HEK293 (cell line): Measurements from ENCODE around the gene FAM81A.

Experiments
- CTCF ChIA-PET: fragments of 350-600 bp; formaldehyde crosslinking; extraction: SDS; loops from one replicate; lab custom pipeline; 2021; ENCODE audit warnings: antibody characterized with exemption; lab: Yijun Ruan, JAX
- POLR2A ChIA-PET: fragments of 300-600 bp; formaldehyde crosslinking; extraction: SDS; loops from one replicate; lab custom pipeline; 2020; ENCODE audit warnings: antibody characterized with exemption, inconsistent platforms; lab: Yijun Ruan, JAX
- H3K27ac ChIP-seq: fragments of 200-500 bp; sonication (Bioruptor generic); 2 replicates; pipeline ENCODE4 v1.5.1; 2014; ENCODE audit warnings: low read depth, low read length, control low read depth, inconsistent platforms; ENCODE audit errors: extremely low read depth
- H3K36me3 ChIP-seq, 2 experiments: fragments of 200-500 bp in 1 of 2; sonication (Bioruptor generic) in 1 of 2; 1 replicate in 1 of 2; 2 replicates in 1 of 2; pipeline ENCODE4 v1.5.1; 2014 to 2017; ENCODE audit warnings: inconsistent platforms in 2 of 2, low read length in 2 of 2; ENCODE audit not compliant: control insufficient read depth in 2 of 2, insufficient read depth in 1 of 2
- H3K4me1 ChIP-seq: fragments of 200-500 bp; sonication (Bioruptor generic); 2 replicates; pipeline ENCODE4 v1.5.1; 2014; ENCODE audit warnings: mild to moderate bottlenecking, low read length, inconsistent platforms; ENCODE audit not compliant: control insufficient read depth, insufficient read depth
- H3K4me3 ChIP-seq: 2 replicates; pipeline ENCODE4 v1.5.1; 2011; ENCODE audit warnings: low read depth, mild to moderate bottlenecking, control low read depth, low read length, moderate library complexity
- H3K9me3 ChIP-seq: fragments of 200-500 bp; sonication (Bioruptor generic); 2 replicates; pipeline ENCODE4 v1.5.1; 2014; ENCODE audit warnings: low read depth, low read length, inconsistent platforms; ENCODE audit not compliant: control insufficient read depth, insufficient read depth
- GLI2 ChIP-seq: fragments of 450-650 bp; formaldehyde crosslinking; IDR thresholded peaks from 2 replicates; pipeline ENCODE4; 2017; ENCODE audit warnings: missing biosample characterization, missing genetic modification characterization, low read depth, borderline replicate concordance
- HOXC10 ChIP-seq: sonication (generic); formaldehyde crosslinking; IDR thresholded peaks from 2 replicates; pipeline ENCODE4 v1.8.1; 2023; ENCODE audit warnings: mild to moderate bottlenecking, missing genetic modification reagents
- KLF10 ChIP-seq: fragments of 450-650 bp; IDR thresholded peaks from 2 replicates; pipeline ENCODE4 v1.5.1; 2018; ENCODE audit warnings: missing biosample characterization, mild to moderate bottlenecking, missing genetic modification characterization
- KLF8 ChIP-seq: fragments of 450-650 bp; formaldehyde crosslinking; IDR thresholded peaks from 2 replicates; pipeline ENCODE4 v1.5.1; 2016; ENCODE audit warnings: missing biosample characterization, missing genetic modification characterization
- KLF9 ChIP-seq: fragments of 450-650 bp; formaldehyde crosslinking; IDR thresholded peaks from 2 replicates; pipeline ENCODE4 v1.5.1; 2016; ENCODE audit warnings: missing biosample characterization, missing genetic modification characterization, low read depth
- MYNN ChIP-seq: fragments of 450-650 bp; formaldehyde crosslinking; IDR thresholded peaks from 2 replicates; pipeline ENCODE4 v1.5.1; 2016; ENCODE audit warnings: missing biosample characterization, missing genetic modification characterization, borderline replicate concordance
- OVOL3 ChIP-seq: fragments of 450-650 bp; formaldehyde crosslinking; IDR thresholded peaks from 2 replicates; pipeline ENCODE4 v1.5.1; 2016; ENCODE audit warnings: missing biosample characterization, missing genetic modification characterization
- REPIN1 ChIP-seq: fragments of 450-650 bp; formaldehyde crosslinking; IDR thresholded peaks from 2 replicates; pipeline ENCODE4 v1.5.1; 2017; ENCODE audit warnings: missing biosample characterization, missing genetic modification characterization, low read depth
- YY1 ChIP-seq: fragments of 450-650 bp; formaldehyde crosslinking; IDR thresholded peaks from 2 replicates; pipeline ENCODE4 v1.5.1; 2018; ENCODE audit warnings: missing biosample characterization, missing genetic modification characterization
- ZBTB7A ChIP-seq: fragments of 450-650 bp; formaldehyde crosslinking; IDR thresholded peaks from 2 replicates; pipeline ENCODE4 v1.5.1; 2016; ENCODE audit warnings: low read depth, missing biosample characterization, missing genetic modification characterization
- ZEB2 ChIP-seq: fragments of 450-650 bp; formaldehyde crosslinking; IDR thresholded peaks from 2 replicates; pipeline ENCODE4 v1.5.1; 2016; ENCODE audit warnings: missing biosample characterization, missing genetic modification characterization
- ZFP3 ChIP-seq: fragments of 450-650 bp; formaldehyde crosslinking; IDR thresholded peaks from 2 replicates; pipeline ENCODE4 v1.5.1; 2016; ENCODE audit warnings: low read depth, missing biosample characterization, missing genetic modification characterization
- ZNF366 ChIP-seq: fragments of 450-650 bp; formaldehyde crosslinking; conservative IDR thresholded peaks from 2 replicates; pipeline ENCODE4 v1.5.1; 2016; ENCODE audit warnings: missing biosample characterization, missing genetic modification characterization
- ZNF391 ChIP-seq: fragments of 450-650 bp; formaldehyde crosslinking; IDR thresholded peaks from 2 replicates; pipeline ENCODE4 v1.5.1; 2016; ENCODE audit warnings: low read depth, missing biosample characterization, missing genetic modification characterization, borderline replicate concordance
- ZNF830 ChIP-seq: fragments of 450-650 bp; IDR thresholded peaks from 2 replicates; pipeline ENCODE4 v1.5.0; 2018; ENCODE audit warnings: missing biosample characterization, missing genetic modification characterization, low read depth, mild to moderate bottlenecking, moderate library complexity
- TF ChIP-seq, protein P1 (sequence below): sonication (generic); formaldehyde crosslinking; IDR thresholded peaks from 2 replicates; pipeline ENCODE4 v1.8.1; 2022; ENCODE audit warnings: mild to moderate bottlenecking, moderate library complexity, missing genetic modification reagents
- TF ChIP-seq, protein P2 (sequence below): fragments of 450-650 bp; formaldehyde crosslinking; IDR thresholded peaks from 2 replicates; pipeline ENCODE4 v1.5.1; 2016; ENCODE audit warnings: missing biosample characterization, missing genetic modification characterization
- TF ChIP-seq, protein P3 (sequence below): fragments of 450-650 bp; formaldehyde crosslinking; conservative IDR thresholded peaks from 2 replicates; pipeline ENCODE4 v1.5.1; 2016; ENCODE audit warnings: low read depth, missing biosample characterization, missing genetic modification characterization
- TF ChIP-seq, protein P4 (sequence below): fragments of 450-650 bp; formaldehyde crosslinking; IDR thresholded peaks from 2 replicates; pipeline ENCODE4 v1.5.1; 2016; ENCODE audit warnings: missing biosample characterization, missing genetic modification characterization
- TF ChIP-seq, protein P5 (sequence below): fragments of 450-650 bp; formaldehyde crosslinking; IDR thresholded peaks from 2 replicates; pipeline ENCODE4 v1.5.1; 2017; ENCODE audit warnings: missing biosample characterization, missing genetic modification characterization

The FAM81A gene

DNA sequence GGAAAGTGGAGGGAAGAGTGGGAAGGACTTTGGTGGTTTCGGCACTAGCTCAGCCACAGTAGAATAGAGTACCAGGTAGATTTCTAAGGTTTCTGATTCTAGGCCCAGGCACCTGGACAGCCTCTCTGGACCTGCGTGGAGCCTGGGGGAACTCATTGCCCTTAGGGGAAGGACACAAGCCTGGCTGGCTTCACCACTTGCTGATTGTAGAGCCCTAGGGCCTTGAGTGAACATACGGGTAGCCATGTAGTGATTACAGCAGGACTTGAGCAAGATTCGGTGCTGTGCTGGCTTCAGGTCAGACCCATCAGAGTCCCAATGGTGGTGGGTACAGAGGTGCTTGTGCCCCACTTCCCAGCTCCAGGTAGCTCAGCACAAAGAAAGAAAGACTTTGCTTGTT, 47.0 kb downstream of the FAM81A start:
- ChIA-PET POLR2A (no interaction called here), CTCF (no interaction called here)
- H3K4me1 ChIP-seq = no peaks in the 10 kb centered on the region
- H3K36me3 ChIP-seq = no peaks in the 10 kb centered on the region
- no peaks in the 10 kb centered on the region for H3K9me3 ChIP-seq
- H3K27ac ChIP-seq = no peak overlapping the region
- no peak overlapping the region for H3K4me3 ChIP-seq
- no peak for TF ChIP-seq OVOL3
- no peak for TF ChIP-seq ZNF366 (tag by site-specific recombination)
- no peak for TF ChIP-seq KLF8
- TF ChIP-seq, protein P1, sequence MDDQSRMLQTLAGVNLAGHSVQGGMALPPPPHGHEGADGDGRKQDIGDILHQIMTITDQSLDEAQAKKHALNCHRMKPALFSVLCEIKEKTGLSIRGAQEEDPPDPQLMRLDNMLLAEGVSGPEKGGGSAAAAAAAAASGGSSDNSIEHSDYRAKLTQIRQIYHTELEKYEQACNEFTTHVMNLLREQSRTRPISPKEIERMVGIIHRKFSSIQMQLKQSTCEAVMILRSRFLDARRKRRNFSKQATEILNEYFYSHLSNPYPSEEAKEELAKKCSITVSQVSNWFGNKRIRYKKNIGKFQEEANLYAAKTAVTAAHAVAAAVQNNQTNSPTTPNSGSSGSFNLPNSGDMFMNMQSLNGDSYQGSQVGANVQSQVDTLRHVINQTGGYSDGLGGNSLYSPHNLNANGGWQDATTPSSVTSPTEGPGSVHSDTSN (CRISPR knock-in tag) = no peak
- no peak for TF ChIP-seq ZBTB7A (tag by site-specific recombination)
- no peak for TF ChIP-seq GLI2 (tag by site-specific recombination)
- no peak for TF ChIP-seq HOXC10
- no peak for TF ChIP-seq YY1
- no peak for TF ChIP-seq MYNN (tag by site-specific recombination)
- no peak for TF ChIP-seq ZNF830
- TF ChIP-seq, protein P2, sequence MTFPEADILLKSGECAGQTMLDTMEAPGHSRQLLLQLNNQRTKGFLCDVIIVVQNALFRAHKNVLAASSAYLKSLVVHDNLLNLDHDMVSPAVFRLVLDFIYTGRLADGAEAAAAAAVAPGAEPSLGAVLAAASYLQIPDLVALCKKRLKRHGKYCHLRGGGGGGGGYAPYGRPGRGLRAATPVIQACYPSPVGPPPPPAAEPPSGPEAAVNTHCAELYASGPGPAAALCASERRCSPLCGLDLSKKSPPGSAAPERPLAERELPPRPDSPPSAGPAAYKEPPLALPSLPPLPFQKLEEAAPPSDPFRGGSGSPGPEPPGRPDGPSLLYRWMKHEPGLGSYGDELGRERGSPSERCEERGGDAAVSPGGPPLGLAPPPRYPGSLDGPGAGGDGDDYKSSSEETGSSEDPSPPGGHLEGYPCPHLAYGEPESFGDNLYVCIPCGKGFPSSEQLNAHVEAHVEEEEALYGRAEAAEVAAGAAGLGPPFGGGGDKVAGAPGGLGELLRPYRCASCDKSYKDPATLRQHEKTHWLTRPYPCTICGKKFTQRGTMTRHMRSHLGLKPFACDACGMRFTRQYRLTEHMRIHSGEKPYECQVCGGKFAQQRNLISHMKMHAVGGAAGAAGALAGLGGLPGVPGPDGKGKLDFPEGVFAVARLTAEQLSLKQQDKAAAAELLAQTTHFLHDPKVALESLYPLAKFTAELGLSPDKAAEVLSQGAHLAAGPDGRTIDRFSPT (tag by site-specific recombination) = no peak
- TF ChIP-seq KLF10 (tag by site-specific recombination) = no peak
- no peak for TF ChIP-seq ZFP3
- TF ChIP-seq ZEB2 (tag by site-specific recombination) = no peak
- TF ChIP-seq KLF9 = no peak
- TF ChIP-seq, protein P3, sequence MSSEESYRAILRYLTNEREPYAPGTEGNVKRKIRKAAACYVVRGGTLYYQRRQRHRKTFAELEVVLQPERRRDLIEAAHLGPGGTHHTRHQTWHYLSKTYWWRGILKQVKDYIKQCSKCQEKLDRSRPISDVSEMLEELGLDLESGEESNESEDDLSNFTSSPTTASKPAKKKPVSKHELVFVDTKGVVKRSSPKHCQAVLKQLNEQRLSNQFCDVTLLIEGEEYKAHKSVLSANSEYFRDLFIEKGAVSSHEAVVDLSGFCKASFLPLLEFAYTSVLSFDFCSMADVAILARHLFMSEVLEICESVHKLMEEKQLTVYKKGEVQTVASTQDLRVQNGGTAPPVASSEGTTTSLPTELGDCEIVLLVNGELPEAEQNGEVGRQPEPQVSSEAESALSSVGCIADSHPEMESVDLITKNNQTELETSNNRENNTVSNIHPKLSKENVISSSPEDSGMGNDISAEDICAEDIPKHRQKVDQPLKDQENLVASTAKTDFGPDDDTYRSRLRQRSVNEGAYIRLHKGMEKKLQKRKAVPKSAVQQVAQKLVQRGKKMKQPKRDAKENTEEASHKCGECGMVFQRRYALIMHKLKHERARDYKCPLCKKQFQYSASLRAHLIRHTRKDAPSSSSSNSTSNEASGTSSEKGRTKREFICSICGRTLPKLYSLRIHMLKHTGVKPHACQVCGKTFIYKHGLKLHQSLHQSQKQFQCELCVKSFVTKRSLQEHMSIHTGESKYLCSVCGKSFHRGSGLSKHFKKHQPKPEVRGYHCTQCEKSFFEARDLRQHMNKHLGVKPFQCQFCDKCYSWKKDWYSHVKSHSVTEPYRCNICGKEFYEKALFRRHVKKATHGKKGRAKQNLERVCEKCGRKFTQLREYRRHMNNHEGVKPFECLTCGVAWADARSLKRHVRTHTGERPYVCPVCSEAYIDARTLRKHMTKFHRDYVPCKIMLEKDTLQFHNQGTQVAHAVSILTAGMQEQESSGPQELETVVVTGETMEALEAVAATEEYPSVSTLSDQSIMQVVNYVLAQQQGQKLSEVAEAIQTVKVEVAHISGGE (tag by site-specific recombination) = no peak
- TF ChIP-seq REPIN1 = no peak
- TF ChIP-seq, protein P4, sequence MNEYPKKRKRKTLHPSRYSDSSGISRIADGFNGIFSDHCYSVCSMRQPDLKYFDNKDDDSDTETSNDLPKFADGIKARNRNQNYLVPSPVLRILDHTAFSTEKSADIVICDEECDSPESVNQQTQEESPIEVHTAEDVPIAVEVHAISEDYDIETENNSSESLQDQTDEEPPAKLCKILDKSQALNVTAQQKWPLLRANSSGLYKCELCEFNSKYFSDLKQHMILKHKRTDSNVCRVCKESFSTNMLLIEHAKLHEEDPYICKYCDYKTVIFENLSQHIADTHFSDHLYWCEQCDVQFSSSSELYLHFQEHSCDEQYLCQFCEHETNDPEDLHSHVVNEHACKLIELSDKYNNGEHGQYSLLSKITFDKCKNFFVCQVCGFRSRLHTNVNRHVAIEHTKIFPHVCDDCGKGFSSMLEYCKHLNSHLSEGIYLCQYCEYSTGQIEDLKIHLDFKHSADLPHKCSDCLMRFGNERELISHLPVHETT (tag by site-specific recombination) = no peak
- TF ChIP-seq, protein P5, sequence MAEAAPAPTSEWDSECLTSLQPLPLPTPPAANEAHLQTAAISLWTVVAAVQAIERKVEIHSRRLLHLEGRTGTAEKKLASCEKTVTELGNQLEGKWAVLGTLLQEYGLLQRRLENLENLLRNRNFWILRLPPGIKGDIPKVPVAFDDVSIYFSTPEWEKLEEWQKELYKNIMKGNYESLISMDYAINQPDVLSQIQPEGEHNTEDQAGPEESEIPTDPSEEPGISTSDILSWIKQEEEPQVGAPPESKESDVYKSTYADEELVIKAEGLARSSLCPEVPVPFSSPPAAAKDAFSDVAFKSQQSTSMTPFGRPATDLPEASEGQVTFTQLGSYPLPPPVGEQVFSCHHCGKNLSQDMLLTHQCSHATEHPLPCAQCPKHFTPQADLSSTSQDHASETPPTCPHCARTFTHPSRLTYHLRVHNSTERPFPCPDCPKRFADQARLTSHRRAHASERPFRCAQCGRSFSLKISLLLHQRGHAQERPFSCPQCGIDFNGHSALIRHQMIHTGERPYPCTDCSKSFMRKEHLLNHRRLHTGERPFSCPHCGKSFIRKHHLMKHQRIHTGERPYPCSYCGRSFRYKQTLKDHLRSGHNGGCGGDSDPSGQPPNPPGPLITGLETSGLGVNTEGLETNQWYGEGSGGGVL (tag by site-specific recombination) = no peak
- TF ChIP-seq ZNF391 (tag by site-specific recombination) = no peak
